Keratinocyte (primary cell): Measurements from ENCODE around the gene LIMD2. TPM values are rescaled to one million over a fixed set of nuclear protein-coding genes. Genes with fewer than 3 reads are reported as not detected.

Experiments
- DNase-seq: peaks from one replicate; pipeline ENCODE4 v3.0.0-alpha.2; 2011; ENCODE audit warnings: low read depth, missing footprints, low spot score
- FAIRE-seq: peaks from 2 replicates; lab custom pipeline; 2011; peaks lifted over from hg19 to GRCh38; lab: Jason Lieb, UNC
- H2AFZ ChIP-seq: 2 replicates; pipeline ENCODE4 v1.6.0; 2012; ENCODE audit warnings: low read length, control low read depth, inconsistent platforms; ENCODE audit not compliant: control insufficient read depth
- H3K27ac ChIP-seq: 2 replicates; pipeline ENCODE4 v1.5.1; 2011; ENCODE audit warnings: low read length; ENCODE audit not compliant: control insufficient read depth, insufficient read depth
- H3K27me3 ChIP-seq: 3 replicates; pipeline ENCODE4 v1.6.0; 2011; ENCODE audit warnings: low read length; ENCODE audit not compliant: control insufficient read depth, insufficient read depth; ENCODE audit errors: extremely low read depth
- H3K36me3 ChIP-seq, 2 experiments: 2 replicates in 1 of 2; 3 replicates in 1 of 2; pipeline ENCODE4 v1.5.1; 2011; ENCODE audit warnings: low read length in 2 of 2, mild to moderate bottlenecking in 1 of 2; ENCODE audit not compliant: control insufficient read depth in 2 of 2, insufficient read depth in 2 of 2; ENCODE audit errors: extremely low read depth in 1 of 2
- H3K4me1 ChIP-seq: 3 replicates; pipeline ENCODE4 v1.5.1; 2011; ENCODE audit warnings: low read length; ENCODE audit not compliant: control insufficient read depth, insufficient read depth; ENCODE audit errors: extremely low read depth
- H3K4me2 ChIP-seq: 3 replicates; pipeline ENCODE4 v1.6.0; 2011; ENCODE audit warnings: low read depth, low read length; ENCODE audit not compliant: control insufficient read depth, insufficient read depth; ENCODE audit errors: extremely low read depth
- H3K4me3 ChIP-seq, 3 experiments: fragments of 200-600 bp in 1 of 3; sonication (generic) in 1 of 3; 2 replicates in 2 of 3; 3 replicates in 1 of 3; pipeline ENCODE4 v1.5.1; 2011 to 2016; ENCODE audit warnings: low read length in 3 of 3, mild to moderate bottlenecking in 3 of 3, control low read depth in 2 of 3, inconsistent platforms in 1 of 3, low read depth in 1 of 3, mixed read lengths in 1 of 3, mixed run types in 1 of 3, moderate library complexity in 1 of 3; ENCODE audit not compliant: control insufficient read depth in 2 of 3, insufficient read depth in 2 of 3; ENCODE audit errors: extremely low read depth in 1 of 3
- H3K79me2 ChIP-seq: 2 replicates; pipeline ENCODE4 v1.6.0; 2012; ENCODE audit warnings: low read length; ENCODE audit not compliant: control insufficient read depth, insufficient read depth
- H3K9ac ChIP-seq: 3 replicates; pipeline ENCODE4 v1.6.0; 2011; ENCODE audit warnings: low read length; ENCODE audit not compliant: control insufficient read depth, insufficient read depth; ENCODE audit errors: extremely low read depth
- H3K9me1 ChIP-seq: 3 replicates; pipeline ENCODE4 v1.6.0; 2011; ENCODE audit warnings: low read length; ENCODE audit not compliant: control insufficient read depth, insufficient read depth; ENCODE audit errors: extremely low read depth
- H3K9me3 ChIP-seq: 2 replicates; pipeline ENCODE4 v1.5.1; 2012; ENCODE audit warnings: low read depth, low read length; ENCODE audit not compliant: control insufficient read depth
- H4K20me1 ChIP-seq: 3 replicates; pipeline ENCODE4 v1.6.0; 2011; ENCODE audit warnings: low read length; ENCODE audit not compliant: control insufficient read depth, insufficient read depth; ENCODE audit errors: extremely low read depth
- EZH2 ChIP-seq: IDR thresholded peaks from one replicate; pipeline ENCODE4 v1.6.1; 2012; ENCODE audit warnings: inconsistent platforms, mild to moderate bottlenecking, low read length, moderate library complexity
- dilution Hi-C: fragments of 300-500 bp; cut with MboI; formaldehyde crosslinking; loops from one replicate; pipeline ENCODE4 v1.7.0; 2020; ENCODE audit warnings: low sequenced_read_pairs; ENCODE audit not compliant: extremely low pct_ligation_motif_present
- polyA plus RNA-seq, 5 experiments: library from polyadenylated mRNA; depleted of rRNA in 3 of 5; stranded (reverse) in 3 of 5; stranded (forward) in 1 of 5; unstranded in 1 of 5; fragments of >200 nt; gene quantifications; 1 replicate in 1 of 5; 2 replicates in 3 of 5; 3 replicates in 1 of 5; pipeline versions ENCODE4 v1.2.1 to v1.2.3, GENCODE V29; 2011 to 2012; ENCODE audit warnings: missing spikeins in 2 of 5, low read depth in 1 of 5, low replicate concordance in 1 of 5
- TF ChIP-seq, protein P1 (sequence below), 3 experiments: IDR thresholded peaks in 1 of 3; conservative IDR thresholded peaks in 1 of 3; optimal IDR thresholded peaks in 1 of 3; 2 replicates in 2 of 3; 3 replicates in 1 of 3; pipeline versions ENCODE3 to v1.5.1; 2011; ENCODE audit warnings: low read length in 3 of 3, mild to moderate bottlenecking in 3 of 3, moderate library complexity in 2 of 3, control low read depth in 1 of 3, inconsistent platforms in 1 of 3; ENCODE audit not compliant: insufficient read depth in 2 of 3; ENCODE audit errors: extremely low read depth in 1 of 3

The LIMD2 gene
- polyA plus RNA-seq, 1 donor (not counting 4 experiments of a cell fraction or from before 2014, with no cell fraction given) = 1.6 TPM

DNA sequence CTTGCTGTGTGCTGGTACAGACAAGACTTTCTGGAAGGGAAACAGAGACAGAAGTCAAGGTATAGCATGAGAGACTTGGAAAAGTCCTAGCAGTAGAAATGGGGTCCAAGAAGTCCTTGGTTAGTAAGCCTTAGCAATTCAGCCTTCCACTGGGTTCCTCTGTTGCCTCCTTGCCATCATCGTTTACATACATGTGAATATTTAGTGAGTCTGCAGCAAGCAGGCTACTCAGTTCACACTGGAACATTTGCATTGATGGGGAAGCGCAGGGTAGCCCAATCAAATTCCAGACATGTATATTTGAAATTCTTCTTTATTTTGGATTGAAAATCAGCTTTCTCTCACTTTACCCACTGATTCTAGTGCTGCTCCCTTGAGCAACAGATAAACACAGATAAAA lies 27.1 kb downstream of the LIMD2 start:
- FAIRE-seq = no peak
- Histone ChIP-seq H3K27ac (no peak overlapping the region), H3K9me3 (no peaks in the 10 kb centered on the region), H3K4me3 (no peak overlapping the region), H2AFZ (no peak overlapping the region), H3K27me3 (no peaks in the 10 kb centered on the region), H3K4me2 (no peak overlapping the region), H3K9ac (no peak overlapping the region), H3K36me3 (peaks cover 0 to 16% of the 10 kb centered on the region in 2 experiments), H4K20me1 (no peaks in the 10 kb centered on the region), H3K4me1 (peaks cover 11% of the 10 kb centered on the region), H3K79me2 (no peaks in the 10 kb centered on the region), H3K9me1 (no peaks in the 10 kb centered on the region)
- dilution Hi-C loops = no loop called here
- TF ChIP-seq EZH2 = no peak
- TF ChIP-seq, protein P1, sequence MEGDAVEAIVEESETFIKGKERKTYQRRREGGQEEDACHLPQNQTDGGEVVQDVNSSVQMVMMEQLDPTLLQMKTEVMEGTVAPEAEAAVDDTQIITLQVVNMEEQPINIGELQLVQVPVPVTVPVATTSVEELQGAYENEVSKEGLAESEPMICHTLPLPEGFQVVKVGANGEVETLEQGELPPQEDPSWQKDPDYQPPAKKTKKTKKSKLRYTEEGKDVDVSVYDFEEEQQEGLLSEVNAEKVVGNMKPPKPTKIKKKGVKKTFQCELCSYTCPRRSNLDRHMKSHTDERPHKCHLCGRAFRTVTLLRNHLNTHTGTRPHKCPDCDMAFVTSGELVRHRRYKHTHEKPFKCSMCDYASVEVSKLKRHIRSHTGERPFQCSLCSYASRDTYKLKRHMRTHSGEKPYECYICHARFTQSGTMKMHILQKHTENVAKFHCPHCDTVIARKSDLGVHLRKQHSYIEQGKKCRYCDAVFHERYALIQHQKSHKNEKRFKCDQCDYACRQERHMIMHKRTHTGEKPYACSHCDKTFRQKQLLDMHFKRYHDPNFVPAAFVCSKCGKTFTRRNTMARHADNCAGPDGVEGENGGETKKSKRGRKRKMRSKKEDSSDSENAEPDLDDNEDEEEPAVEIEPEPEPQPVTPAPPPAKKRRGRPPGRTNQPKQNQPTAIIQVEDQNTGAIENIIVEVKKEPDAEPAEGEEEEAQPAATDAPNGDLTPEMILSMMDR (optimal IDR thresholded peaks at IDR 0.05 in 1 of 3, IDR thresholded peaks at IDR 0.05 in 1 of 3, conservative IDR thresholded peaks at IDR 0.05 in 1 of 3; ENCODE audit: extremely low read depth in 1 of 3, insufficient read depth in 2 of 3, low read length in 3 of 3) = no peak
- no peak for DNase-seq

GRCh38 chr17:63665527-63666214 lies 34.3 kb downstream of the LIMD2 start:
- no peak overlapping the region for H3K9ac ChIP-seq
- peaks cover 0 to 8% of the 10 kb centered on the region in 2 experiments for H3K36me3 ChIP-seq
- H4K20me1 ChIP-seq = no peaks in the 10 kb centered on the region
- H3K4me1 ChIP-seq = no peaks in the 10 kb centered on the region
- H3K4me2 ChIP-seq = no peak overlapping the region
- no peak overlapping the region for H2AFZ ChIP-seq
- FAIRE-seq (no peak), DNase-seq (no peak)
- no peaks in the 10 kb centered on the region for H3K79me2 ChIP-seq
- no peaks in the 10 kb centered on the region for H3K27me3 ChIP-seq
- H3K9me3 ChIP-seq = no peaks in the 10 kb centered on the region
- H3K27ac ChIP-seq = no peak overlapping the region
- dilution Hi-C loops = no loop called here
- no peaks in the 10 kb centered on the region for H3K9me1 ChIP-seq
- H3K4me3 ChIP-seq = no peak overlapping the region
- TF ChIP-seq, protein P1 (optimal IDR thresholded peaks at IDR 0.05 in 1 of 3, IDR thresholded peaks at IDR 0.05 in 1 of 3, conservative IDR thresholded peaks at IDR 0.05 in 1 of 3; ENCODE audit: extremely low read depth in 1 of 3, insufficient read depth in 2 of 3, low read length in 3 of 3) = no peak
- no peak for TF ChIP-seq EZH2
